Heart right ventricle (tissue), 16 donors: ENCODE results near the gene AMPH. TPM values are rescaled to one million over a fixed set of nuclear protein-coding genes. Genes with fewer than 3 reads are reported as not detected.

Experiments used
- ATAC-seq, 8 donors: fragments of 200-7000 bp; cut with Tn5 transposase; one replicate each; pipeline ENCODE4 v1.9.1; 2020; ENCODE audit warnings: mild to moderate bottlenecking in 8 of 8, moderate library complexity in 8 of 8, moderate number of reproducible peaks in 1 of 8
- DNase-seq, 2 donors: peaks; one replicate each; pipeline ENCODE4 v3.0.0-alpha.2; 2020
- H3K27ac ChIP-seq, 10 donors: fragments of 200-600 bp; sonication (generic) in 2 of 10; one replicate each; pipeline versions ENCODE4 v1.5.0 to v1.8.0; 2020 to 2022; ENCODE audit warnings: mild to moderate bottlenecking in 3 of 10
- H3K27me3 ChIP-seq, 7 donors: fragments of 200-600 bp; one replicate each; pipeline ENCODE4 v1.8.0; 2021 to 2022; ENCODE audit warnings: mild to moderate bottlenecking in 2 of 7
- H3K36me3 ChIP-seq, 9 donors: fragments of 200-600 bp; sonication (generic) in 1 of 9; one replicate each; pipeline versions ENCODE4 v1.5.0 to v1.8.0; 2020 to 2022; ENCODE audit warnings: mild to moderate bottlenecking in 2 of 9
- H3K4me1 ChIP-seq, 9 donors: fragments of 200-600 bp; sonication (generic) in 1 of 9; one replicate each; pipeline versions ENCODE4 v1.5.0 to v1.8.0; 2020 to 2022; ENCODE audit warnings: mild to moderate bottlenecking in 4 of 9
- H3K4me3 ChIP-seq, 10 donors: fragments of 200-600 bp; sonication (generic) in 2 of 10; one replicate each; pipeline versions ENCODE4 v1.5.0 to v1.8.0; 2020 to 2022; ENCODE audit warnings: mild to moderate bottlenecking in 7 of 10, moderate library complexity in 2 of 10
- H3K9me3 ChIP-seq, 11 donors: fragments of 200-600 bp in 10 of 11; sonication (generic) in 2 of 11; one replicate each; pipeline versions ENCODE4 v1.5.0 to v1.8.0; 2013 to 2022; ENCODE audit warnings: mild to moderate bottlenecking in 2 of 11, control low read depth in 1 of 11, moderate library complexity in 1 of 11
- WGBS, 2 donors: extraction: QIAGEN DNeasy Blood & Tissue Kit; methylation state at CpG; one replicate each; pipeline ENCODE4 v1.1.7; 2013; ENCODE audit warnings: inconsistent platforms in 1 of 2; 5-methylcytosine and 5-hydroxymethylcytosine counted together
- intact Hi-C, 10 donors: fragments of 100-400 bp; cut with DNase I; formaldehyde crosslinking; loops; one replicate each; pipeline versions ENCODE4 v1.11.1 to v1.14.2; 2022
- polyA plus RNA-seq, 2 donors: library from polyadenylated mRNA; stranded (reverse); fragments of 200-250 nt; gene quantifications; one replicate each; pipeline ENCODE4 v1.2.3, GENCODE V29; 2013
- total RNA-seq, 10 donors: library from RNA; stranded (reverse); fragmentation: NEBNext Ultra II Directional in 3 of 10; extraction: Animal tissue kit (Norgen Biotek cat#: 25700) in 3 of 10; gene quantifications; one replicate each; pipeline versions ENCODE4 v1.2.1 to v1.2.4, GENCODE V29; 2021 to 2023
- TF ChIP-seq, protein P1 (sequence below), 9 donors: fragments of 200-600 bp; sonication (generic) in 2 of 9; IDR thresholded peaks; one replicate each; pipeline versions ENCODE4 v1.5.0 to v1.8.0; 2021 to 2022; ENCODE audit warnings: antibody characterized with exemption in 9 of 9, mild to moderate bottlenecking in 5 of 9, moderate library complexity in 1 of 9
- donor health status: Arrhythmogenic right ventricular cardiomyopathy.
- donor health status: ischemic (EF 13 %, LVEDD 7.1; RV severe dilation, severe dysfunction).
- donor health status: healthy with polysubstance abuse.
- donor health status: DM: no; HTN: yes; CAD: no.
- donor health status: DM: no; HTN: no; CAD: no.
- donor health status: ischemic (EF 25% LVEDD 6.9; RV normal size, moderate dysfunction).
- donor health status: ischemic (EF 25% LVEDD 5.7; RV mildly dilated, moderate dysfunction).
- donor health status: healthy.
- donor health status: DM: yes; HTN: yes; CAD: no.
- donor health status: Ischemic cardiomyopathy.
- donor health status: ischemic (EF 35%, LVEDD 5.7; RV mildly dilated, moderate dysfunction).
- donor health status: nonischemic (EF 11% LVEDD 7.7; RV severe dilation, severe dysfunction).
- donor health status: DM: yes; HTN: yes; CAD: no.
- donor health status: PGD.
- donor health status: ischemic (EF 29% LVEDD 5.4; RV normal size, mild dysfunction).
- donor health status: nonischemic (EF 23%, LVEDD 6.1; RV moderate dilation, normal function).

AMPH gene
- total and polyA plus RNA-seq, 12 donors, result 0.95 to 3.5 (median 2.3) TPM

GRCh38 chr7:38548605-38549004 is 82.6 kb downstream of the AMPH start:
- intact Hi-C loops, result no loop called here
- no peaks in the 10 kb centered on the region for H3K4me1 ChIP-seq
- WGBS, 2 donors, result 90 to 92% methylated on average over 7 of the region's 7 CpGs
- TF ChIP-seq, protein P1, sequence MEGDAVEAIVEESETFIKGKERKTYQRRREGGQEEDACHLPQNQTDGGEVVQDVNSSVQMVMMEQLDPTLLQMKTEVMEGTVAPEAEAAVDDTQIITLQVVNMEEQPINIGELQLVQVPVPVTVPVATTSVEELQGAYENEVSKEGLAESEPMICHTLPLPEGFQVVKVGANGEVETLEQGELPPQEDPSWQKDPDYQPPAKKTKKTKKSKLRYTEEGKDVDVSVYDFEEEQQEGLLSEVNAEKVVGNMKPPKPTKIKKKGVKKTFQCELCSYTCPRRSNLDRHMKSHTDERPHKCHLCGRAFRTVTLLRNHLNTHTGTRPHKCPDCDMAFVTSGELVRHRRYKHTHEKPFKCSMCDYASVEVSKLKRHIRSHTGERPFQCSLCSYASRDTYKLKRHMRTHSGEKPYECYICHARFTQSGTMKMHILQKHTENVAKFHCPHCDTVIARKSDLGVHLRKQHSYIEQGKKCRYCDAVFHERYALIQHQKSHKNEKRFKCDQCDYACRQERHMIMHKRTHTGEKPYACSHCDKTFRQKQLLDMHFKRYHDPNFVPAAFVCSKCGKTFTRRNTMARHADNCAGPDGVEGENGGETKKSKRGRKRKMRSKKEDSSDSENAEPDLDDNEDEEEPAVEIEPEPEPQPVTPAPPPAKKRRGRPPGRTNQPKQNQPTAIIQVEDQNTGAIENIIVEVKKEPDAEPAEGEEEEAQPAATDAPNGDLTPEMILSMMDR (IDR thresholded peaks at IDR 0.05), result no peak
- ATAC-seq (no peak), DNase-seq (no peak)
- no peak overlapping the region for H3K4me3 ChIP-seq
- H3K27me3 ChIP-seq, result no peaks in the 10 kb centered on the region
- no peaks in the 10 kb centered on the region for H3K36me3 ChIP-seq
- no peak overlapping the region for H3K27ac ChIP-seq
- no peaks in the 10 kb centered on the region for H3K9me3 ChIP-seq

- no peaks in the 10 kb centered on the region for H3K27me3 ChIP-seq
- DNase-seq, result no peak
- 50 to 91% methylated on average over 4 of the region's 4 CpGs for WGBS, 2 donors
- H3K36me3 ChIP-seq, result no peaks in the 10 kb centered on the region
- TF ChIP-seq, protein P1 (IDR thresholded peaks at IDR 0.05), result no peak
- intact Hi-C loops, result no loop called here
- no peak overlapping the region for H3K27ac ChIP-seq
- no peak for ATAC-seq
- H3K4me3 ChIP-seq, result no peak overlapping the region
- peaks cover 0 to 6% (median 1%) of the 10 kb centered on the region in 9 donors for H3K4me1 ChIP-seq
- H3K9me3 ChIP-seq, result no peaks in the 10 kb centered on the region
Observed at GRCh38 chr7:38546763-38547162, 84.4 kb downstream of the AMPH start.

DNA sequence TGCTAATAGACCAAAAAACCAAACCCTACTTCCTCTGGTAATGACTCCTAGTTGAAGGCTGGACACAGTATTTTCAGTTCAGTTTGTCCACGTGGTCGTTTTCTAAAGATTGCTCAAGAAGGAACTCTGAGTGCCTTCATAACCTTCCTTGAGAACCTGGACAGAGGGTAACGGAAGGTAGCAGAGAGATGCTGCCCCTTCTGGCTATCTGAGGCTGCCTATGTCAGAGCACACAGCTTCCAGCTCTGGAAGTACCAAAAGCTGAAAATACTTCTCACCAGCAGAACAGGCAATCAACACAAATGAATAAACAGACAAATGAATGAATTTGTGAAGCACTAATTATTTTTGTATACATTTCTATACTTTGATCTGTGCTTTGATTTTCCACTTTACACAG is 85.2 kb downstream of the AMPH start:
- Histone ChIP-seq H3K27ac (no peak overlapping the region), H3K4me3 (no peak overlapping the region), H3K27me3 (no peaks in the 10 kb centered on the region), H3K4me1 (peaks cover 0 to 12% (median 2%) of the 10 kb centered on the region in 9 donors), H3K36me3 (no peaks in the 10 kb centered on the region), H3K9me3 (no peaks in the 10 kb centered on the region)
- ATAC-seq, result no peak
- TF ChIP-seq, protein P1 (IDR thresholded peaks at IDR 0.05), result no peak
- intact Hi-C loops, result no loop called here
- 64 to 74% methylated on average over 3 of the region's 3 CpGs for WGBS, 2 donors
- no peak for DNase-seq

DNA sequence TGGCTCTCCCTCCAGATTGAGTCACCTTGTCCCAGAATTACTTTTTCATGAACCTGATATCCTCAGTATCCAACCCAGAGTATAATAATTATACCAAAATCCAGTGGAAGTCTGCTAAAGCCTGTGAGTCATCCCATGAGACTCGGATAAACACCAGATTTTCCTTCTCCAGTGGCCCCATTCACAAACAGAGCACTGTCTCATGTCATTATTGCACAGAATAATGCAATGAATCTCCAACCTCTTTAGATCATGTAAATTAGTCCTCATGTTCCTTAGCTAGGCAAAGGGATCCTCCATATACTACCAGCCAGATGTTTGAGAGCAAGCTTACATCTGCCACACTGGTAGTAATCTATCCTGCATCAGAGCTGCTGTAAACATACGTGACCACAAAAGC is 89.0 kb downstream of the AMPH start:
- Histone ChIP-seq H3K4me1 (peaks cover 0 to 13% (median 2%) of the 10 kb centered on the region in 9 donors), H3K27me3 (no peaks in the 10 kb centered on the region), H3K27ac (no peak overlapping the region), H3K4me3 (no peak overlapping the region), H3K36me3 (no peaks in the 10 kb centered on the region), H3K9me3 (no peaks in the 10 kb centered on the region)
- intact Hi-C loops, result no loop called here
- TF ChIP-seq, protein P1 (IDR thresholded peaks at IDR 0.05), result no peak
- no peak for DNase-seq
- ATAC-seq, result no peak
- WGBS, 2 donors, result 68 to 86% methylated on average over 2 of the region's 2 CpGs
